ENCODE data around the gene CACNA1G.

Gene CACNA1G

DNA sequence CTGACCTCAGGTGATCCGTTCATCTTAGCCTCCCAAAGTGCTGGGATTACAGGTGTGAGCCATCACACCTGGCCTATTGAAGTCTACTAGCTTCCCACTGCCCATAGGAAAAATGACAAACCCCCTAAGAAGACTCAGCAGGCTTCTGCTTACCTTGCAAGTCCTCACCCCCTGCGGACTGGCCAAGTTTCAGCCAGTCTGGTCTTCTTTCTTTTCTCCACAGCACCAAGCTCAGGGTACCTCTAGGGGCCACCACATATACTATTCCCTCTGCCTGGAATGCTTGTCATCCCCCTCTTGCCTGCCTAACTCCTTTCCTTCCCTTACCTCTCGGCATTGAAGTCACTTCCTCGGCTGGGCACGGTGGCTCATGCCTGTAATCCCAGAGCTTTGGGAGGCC lies 105.3 kb downstream of the CACNA1G start:
- DNase-seq = no peak

DNA sequence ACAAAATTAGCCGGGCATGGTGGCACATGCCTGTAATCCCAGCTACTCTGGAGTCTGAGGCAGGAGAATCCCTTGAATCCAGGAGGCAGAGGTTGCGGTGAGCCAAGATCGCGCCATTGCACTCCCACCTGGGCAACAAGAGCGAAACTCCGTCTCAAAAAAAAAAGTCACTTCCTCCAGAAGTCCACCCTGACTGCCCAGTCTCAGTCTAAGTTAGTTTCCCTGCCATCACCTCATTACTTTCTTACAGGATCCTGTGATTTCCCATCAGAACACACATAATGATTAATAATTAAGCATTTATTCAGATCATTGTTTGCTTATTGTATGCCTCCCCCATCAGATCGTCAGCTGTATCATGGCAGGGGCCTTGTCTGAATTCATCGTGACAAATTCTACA lies 105.8 kb downstream of the CACNA1G start:
- DNase-seq = no peak

DNA sequence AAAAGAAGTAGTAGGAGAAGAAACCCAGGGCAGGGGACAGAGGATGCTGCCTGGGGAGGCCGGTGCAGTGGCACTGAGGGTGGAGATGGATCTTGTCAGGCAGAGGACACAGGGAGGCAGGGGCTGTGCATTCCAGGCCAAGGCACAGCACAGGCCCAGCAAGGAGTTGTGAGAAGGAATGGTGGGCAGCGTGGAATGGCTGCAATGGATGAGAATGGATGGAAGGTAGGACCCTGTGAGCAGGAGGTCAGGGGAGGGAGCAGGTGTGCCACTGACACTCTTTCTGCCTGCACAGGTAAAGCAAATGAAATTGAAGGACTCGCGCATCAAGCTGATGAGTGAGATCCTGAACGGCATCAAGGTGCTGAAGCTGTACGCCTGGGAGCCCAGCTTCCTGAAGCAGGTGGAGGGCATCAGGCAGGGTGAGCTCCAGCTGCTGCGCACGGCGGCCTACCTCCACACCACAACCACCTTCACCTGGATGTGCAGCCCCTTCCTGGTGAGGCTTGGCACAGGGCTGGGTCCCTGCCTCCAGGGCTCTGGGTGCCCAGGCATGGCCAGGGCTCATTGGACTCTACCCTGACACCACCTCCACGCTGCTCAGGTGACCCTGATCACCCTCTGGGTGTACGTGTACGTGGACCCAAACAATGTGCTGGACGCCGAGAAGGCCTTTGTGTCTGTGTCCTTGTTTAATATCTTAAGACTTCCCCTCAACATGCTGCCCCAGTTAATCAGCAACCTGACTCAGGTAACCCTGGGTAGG lies 106.9 kb downstream of the CACNA1G start:
- no peak for DNase-seq

DNA sequence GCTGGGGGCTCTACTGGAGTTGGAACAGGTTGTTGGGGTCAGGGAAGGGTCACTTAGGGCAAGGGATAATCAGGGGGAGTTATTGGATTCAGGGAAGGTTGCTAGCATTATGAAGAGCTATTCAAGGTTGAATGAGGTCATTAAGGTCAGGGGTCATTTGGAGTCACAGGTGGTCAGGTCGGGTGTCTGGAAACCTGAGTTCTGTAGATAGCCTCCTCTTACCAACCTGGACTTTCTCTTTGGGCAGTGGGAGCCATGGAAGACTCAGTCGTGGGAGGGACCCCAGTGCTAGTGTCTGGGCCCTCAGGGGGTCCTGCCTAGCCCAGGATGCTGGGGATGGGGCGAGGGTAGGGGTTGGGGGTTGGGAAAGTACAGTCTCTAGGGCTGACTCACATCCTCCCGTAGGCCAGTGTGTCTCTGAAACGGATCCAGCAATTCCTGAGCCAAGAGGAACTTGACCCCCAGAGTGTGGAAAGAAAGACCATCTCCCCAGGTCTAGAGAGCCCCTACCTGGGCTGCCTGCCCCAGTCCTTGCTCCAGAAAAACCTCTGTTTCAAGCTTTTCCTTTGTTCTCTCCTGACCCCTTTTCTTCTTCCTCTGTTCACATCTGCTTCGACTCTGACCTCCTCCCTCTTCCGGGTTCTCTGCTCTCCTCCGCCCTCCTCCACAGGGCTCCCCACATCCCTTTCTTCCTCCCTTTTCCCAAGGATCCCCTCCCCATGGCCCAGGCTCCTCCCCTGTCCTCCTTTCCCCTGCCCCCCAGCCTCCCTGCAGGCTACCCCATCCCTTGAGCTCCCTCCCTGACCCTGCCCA lies 107.7 kb downstream of the CACNA1G start:
- no peak for DNase-seq

DNA sequence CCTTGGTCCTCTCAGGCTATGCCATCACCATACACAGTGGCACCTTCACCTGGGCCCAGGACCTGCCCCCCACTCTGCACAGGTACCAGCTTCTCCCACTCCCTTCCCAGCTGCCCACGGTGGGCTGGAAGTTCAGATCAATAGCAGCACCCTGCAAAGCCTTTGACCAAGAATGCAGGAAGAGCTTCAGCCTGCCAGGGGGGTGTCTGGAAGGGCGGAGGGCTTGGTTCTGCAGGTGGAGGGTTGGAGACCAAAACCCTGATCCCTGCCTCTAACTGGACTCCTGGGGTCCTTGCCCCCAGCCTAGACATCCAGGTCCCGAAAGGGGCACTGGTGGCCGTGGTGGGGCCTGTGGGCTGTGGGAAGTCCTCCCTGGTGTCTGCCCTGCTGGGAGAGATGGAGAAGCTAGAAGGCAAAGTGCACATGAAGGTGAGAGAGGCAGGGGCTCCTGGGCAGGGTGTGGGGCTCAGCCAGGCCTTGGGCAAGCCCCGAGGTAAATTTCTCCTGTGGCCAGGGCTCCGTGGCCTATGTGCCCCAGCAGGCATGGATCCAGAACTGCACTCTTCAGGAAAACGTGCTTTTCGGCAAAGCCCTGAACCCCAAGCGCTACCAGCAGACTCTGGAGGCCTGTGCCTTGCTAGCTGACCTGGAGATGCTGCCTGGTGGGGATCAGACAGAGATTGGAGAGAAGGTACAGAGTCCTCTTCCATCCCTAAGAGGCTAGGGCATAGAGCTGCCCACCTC lies 108.5 kb downstream of the CACNA1G start:
- DNase-seq = no peak

DNA sequence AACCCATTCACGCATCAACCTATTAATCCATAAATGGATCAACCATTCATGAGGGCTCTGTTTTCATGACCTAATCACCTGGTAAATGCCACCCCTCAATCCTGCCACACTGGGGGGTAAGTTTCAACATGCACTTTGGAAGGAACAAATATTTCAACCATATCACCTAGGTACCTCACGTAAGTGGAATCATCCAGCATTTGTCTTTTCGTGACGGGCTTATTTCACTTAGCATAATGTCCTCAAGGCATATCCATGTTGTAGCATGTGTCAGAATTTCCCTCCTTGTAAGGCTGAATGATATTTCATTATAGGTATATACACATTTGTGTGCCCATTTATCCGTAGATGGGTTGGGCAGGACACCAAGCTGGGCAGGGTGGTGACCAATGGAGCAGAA lies 111.6 kb downstream of the CACNA1G start:
- DNase-seq = no peak

DNA sequence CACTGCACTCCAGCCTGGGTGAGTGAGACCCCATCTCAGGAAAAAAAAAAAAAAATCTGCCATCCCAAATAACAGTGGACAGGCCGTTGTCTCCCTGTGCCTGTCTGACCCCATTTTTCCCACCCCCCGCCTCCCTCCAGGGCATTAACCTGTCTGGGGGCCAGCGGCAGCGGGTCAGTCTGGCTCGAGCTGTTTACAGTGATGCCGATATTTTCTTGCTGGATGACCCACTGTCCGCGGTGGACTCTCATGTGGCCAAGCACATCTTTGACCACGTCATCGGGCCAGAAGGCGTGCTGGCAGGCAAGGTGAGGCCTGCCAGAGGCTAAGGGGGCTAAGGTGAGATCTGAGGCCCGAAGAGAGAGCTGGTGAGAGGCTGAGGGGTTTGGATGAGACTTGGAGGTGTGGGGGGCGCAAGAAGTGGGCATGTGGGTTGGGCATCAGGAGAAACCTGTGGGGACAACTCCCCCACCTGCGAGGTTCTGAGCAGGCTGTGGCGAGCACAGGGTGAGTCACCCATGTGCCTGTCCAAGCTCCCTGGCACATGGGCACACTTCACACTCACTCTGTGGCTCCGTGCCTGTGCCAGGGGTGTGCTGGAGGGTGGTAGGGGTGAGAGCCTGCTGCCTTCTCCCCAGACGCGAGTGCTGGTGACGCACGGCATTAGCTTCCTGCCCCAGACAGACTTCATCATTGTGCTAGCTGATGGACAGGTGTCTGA lies 112.5 kb downstream of the CACNA1G start:
- DNase-seq = no peak

DNA sequence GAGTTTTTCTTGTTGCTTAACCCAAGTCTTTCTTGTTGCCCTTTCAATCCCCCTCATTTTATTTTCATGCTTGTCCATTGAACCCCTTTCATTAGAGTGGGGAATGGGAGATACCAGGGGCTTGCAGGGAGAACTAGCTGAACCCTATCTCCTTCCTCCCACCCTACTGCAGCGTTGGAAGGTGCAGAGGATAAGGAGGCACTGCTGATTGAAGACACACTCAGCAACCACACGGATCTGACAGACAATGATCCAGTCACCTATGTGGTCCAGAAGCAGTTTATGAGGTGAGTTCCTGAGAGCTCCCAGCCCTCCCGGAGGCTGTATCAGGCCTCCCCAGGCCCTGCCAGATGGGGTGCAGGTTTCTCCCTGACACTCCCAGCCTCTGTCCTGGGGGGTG lies 114.7 kb downstream of the CACNA1G start:
- DNase-seq = no peak

DNA sequence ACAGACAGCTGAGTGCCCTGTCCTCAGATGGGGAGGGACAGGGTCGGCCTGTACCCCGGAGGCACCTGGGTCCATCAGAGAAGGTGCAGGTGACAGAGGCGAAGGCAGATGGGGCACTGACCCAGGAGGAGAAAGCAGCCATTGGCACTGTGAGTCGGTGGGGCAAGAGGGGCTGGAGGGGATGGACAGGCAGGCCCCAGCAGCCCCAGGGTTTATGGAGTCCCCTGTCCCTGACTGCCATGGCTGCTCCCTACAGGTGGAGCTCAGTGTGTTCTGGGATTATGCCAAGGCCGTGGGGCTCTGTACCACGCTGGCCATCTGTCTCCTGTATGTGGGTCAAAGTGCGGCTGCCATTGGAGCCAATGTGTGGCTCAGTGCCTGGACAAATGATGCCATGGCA lies 115.1 kb downstream of the CACNA1G start:
- DNase-seq = no peak

DNA sequence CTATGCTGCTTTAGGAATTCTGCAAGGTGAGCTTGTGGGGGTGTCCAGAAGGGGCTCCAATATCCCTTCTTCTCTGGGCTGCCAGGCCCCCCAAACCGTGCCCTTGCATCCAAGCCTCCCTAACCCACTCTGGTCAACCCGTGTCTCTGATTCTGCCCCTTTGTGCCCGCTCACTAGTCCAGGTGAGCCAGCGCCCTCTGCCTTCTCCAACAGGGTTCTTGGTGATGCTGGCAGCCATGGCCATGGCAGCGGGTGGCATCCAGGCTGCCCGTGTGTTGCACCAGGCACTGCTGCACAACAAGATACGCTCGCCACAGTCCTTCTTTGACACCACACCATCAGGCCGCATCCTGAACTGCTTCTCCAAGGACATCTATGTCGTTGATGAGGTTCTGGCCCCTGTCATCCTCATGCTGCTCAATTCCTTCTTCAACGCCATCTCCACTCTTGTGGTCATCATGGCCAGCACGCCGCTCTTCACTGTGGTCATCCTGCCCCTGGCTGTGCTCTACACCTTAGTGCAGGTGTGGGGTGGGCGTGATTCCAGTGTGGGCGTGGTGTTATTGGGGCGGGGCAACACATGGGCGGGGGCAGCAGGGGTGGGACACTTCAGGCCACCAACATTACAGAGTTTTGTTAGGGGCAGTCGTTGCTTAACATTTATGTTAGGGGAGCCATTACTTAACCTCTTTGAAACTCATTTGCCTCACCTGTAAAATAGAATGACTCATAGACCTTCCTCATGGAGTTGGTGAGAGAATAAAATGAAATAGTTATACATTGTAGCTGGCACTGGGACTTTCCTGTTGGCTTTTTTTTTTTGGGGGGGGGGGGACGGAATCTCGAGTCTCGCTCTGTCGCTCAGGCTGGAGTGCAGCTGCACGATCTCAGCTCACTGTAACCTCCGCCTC lies 115.8 kb downstream of the CACNA1G start:
- no peak for DNase-seq
